Omental fat pad (tissue), 4 donors: Measurements from ENCODE around the gene AXIN2. TPM values are rescaled to one million over a fixed set of nuclear protein-coding genes. Genes with fewer than 3 reads are reported as not detected.

Experiments
- ATAC-seq: fragments of 150-250 bp; one replicate; pipeline ENCODE4 v1.9.1; 2016; ENCODE audit warnings: mild to moderate bottlenecking, moderate library complexity; ENCODE audit not compliant: low FRiP score
- DNase-seq: peaks from one replicate; pipeline ENCODE4 v3.0.0-alpha.2; 2019; ENCODE audit warnings: low spot score
- CTCF ChIP-seq, 3 donors: fragments of 450-650 bp; IDR thresholded peaks; one replicate each; pipeline ENCODE4 v1.5.1; 2016 to 2017; ENCODE audit warnings: antibody characterized with exemption in 3 of 3, mild to moderate bottlenecking in 3 of 3, moderate library complexity in 2 of 3
- total RNA-seq, 4 donors: library from RNA; depleted of rRNA; stranded (reverse); fragments of >200 nt; gene quantifications; one replicate each; pipeline ENCODE4 v1.1.0, GENCODE V29; 2016

AXIN2 gene
- total RNA-seq, 4 donors from 2014 or later = 8.3 to 20.2 (median 11.2) TPM

- TF ChIP-seq CTCF (IDR thresholded peaks at IDR 0.05) = no peak
- DNase-seq (no peak), ATAC-seq (no peak)
Measured at GRCh38 chr17:65558311-65558682, 3.2 kb downstream of the AXIN2 start.

DNA sequence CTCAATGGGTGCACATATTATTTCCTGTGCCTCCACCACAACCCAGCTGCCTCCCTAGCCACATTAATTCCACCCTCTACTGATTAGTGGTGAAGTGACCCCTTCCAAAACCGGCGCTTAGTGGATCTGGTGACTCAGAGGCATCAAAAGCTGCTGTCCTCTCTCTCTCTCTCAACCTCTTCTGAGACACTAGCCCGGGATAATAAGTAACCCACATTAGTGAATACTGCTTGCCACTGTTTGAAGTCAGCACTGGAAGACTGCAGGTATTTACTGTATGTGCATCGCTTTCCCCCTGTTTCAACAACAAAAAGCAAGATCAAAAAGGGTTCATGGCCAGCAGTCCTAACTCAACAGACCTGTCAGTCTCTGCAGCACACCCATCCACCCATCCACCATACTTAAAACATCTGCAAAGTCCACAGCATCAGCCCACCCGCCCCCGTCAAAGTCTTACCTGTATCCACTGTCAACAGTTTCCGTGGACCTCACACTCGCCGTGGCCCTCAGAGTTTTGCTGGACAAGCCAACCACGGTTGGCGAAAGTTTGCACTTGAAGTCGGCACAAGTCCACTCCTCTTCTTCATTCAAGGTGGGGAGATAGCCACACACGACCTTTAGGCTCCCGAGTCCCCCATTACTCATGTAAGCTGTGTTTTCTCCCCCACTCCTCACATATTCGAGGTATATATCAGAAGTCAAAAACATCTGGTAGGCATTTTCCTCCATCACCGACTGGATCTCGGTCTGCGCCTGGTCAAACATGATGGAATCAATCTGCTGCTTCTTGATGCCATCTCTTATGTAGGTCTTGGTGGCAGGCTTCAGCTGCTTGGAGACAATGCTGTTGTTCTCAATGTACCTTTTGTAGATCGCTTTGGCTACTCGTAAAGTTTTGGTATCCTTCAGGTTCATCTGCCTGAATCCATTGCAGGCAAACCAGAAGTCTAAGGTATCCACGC is 3.8 kb downstream of the AXIN2 start:
- ATAC-seq (no peak), DNase-seq (no peak)
- TF ChIP-seq CTCF (IDR thresholded peaks at IDR 0.05) = no peak

DNA sequence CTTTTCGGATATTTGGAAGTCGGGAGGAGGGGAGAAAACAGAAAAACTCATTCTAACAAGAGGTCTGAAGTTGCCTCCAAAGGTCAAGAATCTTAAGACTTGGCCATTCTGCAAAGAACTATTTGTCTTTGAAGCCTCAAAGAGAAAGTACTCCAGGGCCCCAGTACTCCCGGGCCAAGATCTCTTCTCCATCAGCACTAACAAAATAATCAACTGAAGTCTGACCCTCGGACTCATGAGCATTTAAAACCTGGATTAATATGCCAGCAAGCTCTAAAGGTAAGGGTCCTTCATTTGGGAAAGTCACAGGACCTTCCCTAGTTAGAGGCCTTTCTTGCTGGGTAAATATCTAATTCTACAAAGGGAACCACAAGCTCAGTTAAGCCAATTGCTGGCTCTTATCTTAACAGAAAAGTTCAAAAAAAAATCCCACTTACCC is 4.5 kb downstream of the AXIN2 start:
- DNase-seq (no peak), ATAC-seq (no peak)
- TF ChIP-seq CTCF (IDR thresholded peaks at IDR 0.05) = no peak

GRCh38 chr17:65556014-65556909 is 5.2 kb downstream of the AXIN2 start:
- ATAC-seq = no peak
- peak in 1 of 3 donors; percentile 8 for TF ChIP-seq CTCF (IDR thresholded peaks at IDR 0.05)
- DNase-seq = peak; percentile 95

GRCh38 chr17:65554553-65555223 is 6.8 kb downstream of the AXIN2 start:
- no peak for ATAC-seq
- DNase-seq = no peak
- TF ChIP-seq CTCF (IDR thresholded peaks at IDR 0.05) = no peak

DNA sequence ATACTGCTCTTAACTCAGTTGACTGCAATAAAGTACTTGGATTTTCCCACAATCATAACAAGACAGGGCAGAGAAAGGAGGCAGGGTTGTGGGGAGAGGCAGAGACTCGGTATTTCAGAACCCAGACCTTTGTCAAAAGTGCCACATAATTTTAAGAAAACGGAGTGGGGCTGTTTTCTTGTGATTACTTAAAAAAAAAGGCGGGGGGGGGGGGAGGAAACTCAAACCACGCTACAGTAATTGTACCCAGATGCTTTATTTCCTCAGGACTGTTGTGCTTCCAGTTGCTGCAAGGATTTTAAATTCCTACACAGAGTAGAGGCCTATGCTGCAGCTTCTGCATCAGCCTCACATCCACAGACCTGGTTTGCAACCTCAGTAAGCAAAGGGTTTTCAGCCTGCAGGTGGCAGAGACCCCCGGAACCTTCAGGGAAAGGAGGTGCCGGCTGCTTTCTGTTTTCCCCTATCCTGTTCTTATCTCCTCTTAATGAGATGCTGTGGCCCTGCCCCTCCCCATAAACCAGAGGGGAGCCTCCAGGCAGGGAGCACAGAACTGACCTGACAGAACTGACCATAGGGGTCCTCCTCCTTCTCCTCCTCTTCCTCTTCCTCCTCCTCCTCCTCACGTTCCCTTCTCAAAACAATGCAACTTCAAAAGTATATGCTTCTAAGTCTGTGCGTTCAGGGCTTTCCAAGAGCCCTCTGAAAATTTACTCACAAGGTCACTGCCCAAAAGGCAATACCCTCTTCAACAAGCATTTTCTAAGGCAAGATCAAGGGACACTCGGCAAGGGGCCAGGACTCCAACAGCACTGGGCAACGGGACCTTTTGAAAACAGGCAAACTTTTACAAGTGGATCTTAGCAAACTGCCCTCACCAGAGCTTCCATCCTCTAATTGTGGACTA is 7.5 kb downstream of the AXIN2 start:
- no peak for TF ChIP-seq CTCF (IDR thresholded peaks at IDR 0.05)
- DNase-seq = no peak
- no peak for ATAC-seq
